Liver (tissue), 9 donors: ENCODE measurements around the gene MCEMP1. TPM values are rescaled to one million over a fixed set of nuclear protein-coding genes. Genes with fewer than 3 reads are reported as not detected.

Experiments
- DNase-seq: peaks from one replicate; pipeline ENCODE4 v3.0.0-alpha.2; 2017; ENCODE audit warnings: low spot score
- H3K27ac ChIP-seq, 2 donors: one replicate each; pipeline ENCODE4 v1.7.0; 2013; ENCODE audit warnings: inconsistent platforms in 2 of 2, low read length in 2 of 2, control low read depth in 1 of 2, low read depth in 1 of 2, mild to moderate bottlenecking in 1 of 2
- H3K27me3 ChIP-seq, 4 donors: one replicate each; pipeline versions ENCODE4 v1.6.1 to v1.7.0; 2013; ENCODE audit warnings: low read length in 3 of 4, inconsistent platforms in 1 of 4, mild to moderate bottlenecking in 1 of 4, moderate library complexity in 1 of 4; ENCODE audit not compliant: control insufficient read depth in 4 of 4, insufficient read depth in 4 of 4
- H3K36me3 ChIP-seq, 4 donors: one replicate each; pipeline versions ENCODE4 v1.6.1 to v1.7.0; 2013; ENCODE audit warnings: low read length in 3 of 4, mild to moderate bottlenecking in 3 of 4, low read depth in 1 of 4, moderate library complexity in 1 of 4; ENCODE audit not compliant: control insufficient read depth in 4 of 4, insufficient read depth in 3 of 4
- H3K4me1 ChIP-seq, 4 donors: one replicate each; pipeline versions ENCODE4 v1.6.1 to v1.7.0; 2013; ENCODE audit warnings: low read length in 3 of 4, mild to moderate bottlenecking in 3 of 4, moderate library complexity in 1 of 4; ENCODE audit not compliant: control insufficient read depth in 4 of 4, insufficient read depth in 4 of 4
- H3K4me3 ChIP-seq, 3 donors: one replicate each; pipeline versions ENCODE4 v1.6.1 to v1.7.0; 2013; ENCODE audit warnings: low read length in 3 of 3, control low read depth in 1 of 3, low read depth in 1 of 3, mild to moderate bottlenecking in 1 of 3
- H3K9ac ChIP-seq, 2 donors: one replicate each; pipeline ENCODE4 v1.7.0; 2013; ENCODE audit warnings: low read length in 2 of 2, mild to moderate bottlenecking in 2 of 2, moderate library complexity in 2 of 2, control low read depth in 1 of 2, low read depth in 1 of 2
- H3K9me3 ChIP-seq, 4 donors: one replicate each; pipeline versions ENCODE4 v1.6.1 to v1.7.0; 2013; ENCODE audit warnings: low read length in 3 of 4; ENCODE audit not compliant: control insufficient read depth in 4 of 4
- EGR1 ChIP-seq, 2 donors: IDR thresholded peaks; 2 replicates each; pipeline ENCODE4 v1.6.1; 2016 to 2018; ENCODE audit warnings: antibody characterized with exemption in 2 of 2, low read depth in 2 of 2
- FOXA1 ChIP-seq: IDR thresholded peaks from 2 replicates; pipeline ENCODE4 v1.6.1; 2016; ENCODE audit warnings: antibody characterized with exemption
- GABPA ChIP-seq, 2 donors: IDR thresholded peaks in 1 of 2; conservative IDR thresholded peaks in 1 of 2; 2 replicates each; pipeline ENCODE4 v1.6.1; 2016; ENCODE audit warnings: antibody characterized with exemption in 2 of 2, mild to moderate bottlenecking in 1 of 2, moderate library complexity in 1 of 2
- HNF4A ChIP-seq, 2 donors: conservative IDR thresholded peaks; 2 replicates each; pipeline ENCODE4 v1.6.1; 2016; ENCODE audit warnings: antibody characterized with exemption in 2 of 2, mild to moderate bottlenecking in 2 of 2
- HNF4G ChIP-seq: IDR thresholded peaks from 2 replicates; pipeline ENCODE4 v1.6.1; 2016; ENCODE audit warnings: antibody characterized with exemption
- JUND ChIP-seq, 2 donors: IDR thresholded peaks; 2 replicates each; pipeline ENCODE4 v1.6.1; 2016; ENCODE audit warnings: antibody characterized with exemption in 2 of 2
- NR2F2 ChIP-seq: IDR thresholded peaks from 2 replicates; pipeline ENCODE4 v1.6.1; 2016; ENCODE audit warnings: antibody characterized with exemption
- RAD21 ChIP-seq, 2 donors: IDR thresholded peaks; 2 replicates each; pipeline ENCODE4 v1.6.1; 2016; ENCODE audit warnings: antibody characterized with exemption in 2 of 2, mild to moderate bottlenecking in 2 of 2
- SP1 ChIP-seq: IDR thresholded peaks from 2 replicates; pipeline ENCODE4 v1.6.1; 2018; ENCODE audit warnings: antibody characterized with exemption, mild to moderate bottlenecking
- TAF1 ChIP-seq: conservative IDR thresholded peaks from 2 replicates; pipeline ENCODE4 v1.6.1; 2016; ENCODE audit warnings: antibody characterized with exemption, mild to moderate bottlenecking
- YY1 ChIP-seq: IDR thresholded peaks from 2 replicates; pipeline ENCODE4 v1.6.1; 2016; ENCODE audit warnings: antibody characterized with exemption, mild to moderate bottlenecking
- WGBS: extraction: QIAGEN DNeasy Blood & Tissue Kit; methylation state at CpG from one replicate; pipeline ENCODE4 v1.1.7; 2013; 5-methylcytosine and 5-hydroxymethylcytosine counted together
- polyA plus RNA-seq, 2 donors: library from polyadenylated mRNA; stranded (reverse) in 1 of 2; unstranded in 1 of 2; fragments of 200-250 nt in 1 of 2; fragments of >200 nt in 1 of 2; fragmentation: Nextera tagmentation in 1 of 2; extraction: Ambion mirVana in 1 of 2; gene quantifications; one replicate each; pipeline versions ENCODE4 v1.2.1 to v1.2.3, GENCODE V29; 2013 to 2015
- total RNA-seq, 2 donors: library from RNA; depleted of rRNA; stranded (reverse); fragments of >200 nt; gene quantifications; one replicate each; pipeline ENCODE4 v1.2.3, GENCODE V29; 2014
- TF ChIP-seq, protein P1 (sequence below): IDR thresholded peaks from 2 replicates; pipeline ENCODE4 v1.6.1; 2016; ENCODE audit warnings: antibody characterized with exemption
- TF ChIP-seq, protein P2 (sequence below): IDR thresholded peaks from 2 replicates; pipeline ENCODE4 v1.6.1; 2016; ENCODE audit warnings: antibody characterized with exemption
- TF ChIP-seq, protein P3 (sequence below): IDR thresholded peaks from 2 replicates; pipeline ENCODE4 v1.6.1; 2016; ENCODE audit warnings: antibody characterized with exemption, mild to moderate bottlenecking
- TF ChIP-seq, protein P4 (sequence below): IDR thresholded peaks from 2 replicates; pipeline ENCODE4 v1.6.1; 2016; ENCODE audit warnings: antibody characterized with exemption
- TF ChIP-seq, protein P5 (sequence below): fragments of 150-350 bp; IDR thresholded peaks from 2 replicates; pipeline ENCODE4 v1.5.1; 2017; ENCODE audit warnings: improper control_type of control experiment, low read depth, low read length; ENCODE audit not compliant: missing input control
- donor health status: healthy.
- donor health status: healthy.
- donor health status: healthy.
- donor health status: healthy.
- donor health status: healthy.

MCEMP1 gene
- total and polyA plus RNA-seq, 4 donors: 0.29 to 0.92 (median 0.48) TPM

DNA sequence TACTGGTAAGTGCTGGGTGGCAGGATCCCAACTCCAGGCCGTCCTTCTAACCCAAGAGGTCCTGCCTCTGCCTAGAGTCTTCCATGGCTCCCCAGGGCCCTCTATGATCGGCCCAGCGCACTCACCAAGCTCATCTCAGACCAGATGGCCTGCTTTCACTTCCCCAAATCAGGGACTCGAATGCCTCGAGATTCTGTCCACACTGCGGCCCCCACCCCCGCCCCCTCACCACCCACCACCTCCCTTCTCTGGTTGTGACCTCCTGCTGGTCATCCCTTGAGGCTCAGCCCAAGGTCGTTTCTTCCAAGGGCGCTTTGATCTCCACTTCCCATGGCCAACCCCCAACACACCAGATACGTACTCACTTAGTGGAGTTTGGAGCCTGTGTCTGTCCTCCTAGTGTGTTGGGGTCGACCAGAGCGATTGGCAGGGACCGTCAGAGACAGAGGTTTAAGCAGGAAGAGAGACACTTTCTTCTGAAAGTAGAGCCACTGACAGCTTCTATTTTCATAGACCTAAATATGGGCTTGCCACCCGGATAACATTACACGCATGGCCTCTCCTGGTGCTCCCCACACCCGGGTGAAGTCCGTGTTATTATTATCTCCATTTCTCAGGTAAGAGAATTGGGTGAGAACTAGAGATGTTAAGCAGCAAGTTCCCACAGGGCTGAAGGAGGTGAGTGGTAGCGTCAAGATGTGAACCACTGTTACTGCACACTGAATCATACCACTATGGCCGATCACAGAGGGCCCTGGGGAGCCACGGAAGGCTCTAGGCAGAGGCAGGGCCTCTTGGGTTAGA lies 25.0 kb downstream of the MCEMP1 start, which contains the start of gene FCER2:
TSS of gene FCER2 (minus strand) at position 478 of the 804 bp plus-strand sequence. CDS start 2,371 bp downstream, outside the sequence.
- 58% methylated on average over 20 of the region's 20 CpGs for WGBS

More for the DNA sequence above, 25.0 kb downstream of the MCEMP1 start, which contains the start of gene FCER2:
- Histone ChIP-seq H3K9me3 (no peaks in the 10 kb centered on the region), H3K4me1 (no peaks in the 10 kb centered on the region), H3K9ac (no peak within 1 kb of the TSS), H3K27me3 (peaks cover 0 to 4% (median 0%) of the 10 kb centered on the region in 4 donors), H3K36me3 (no peaks in the 10 kb centered on the region), H3K27ac (no peak within 1 kb of the TSS), H3K4me3 (no peak within 1 kb of the TSS)
- TF ChIP-seq JUND (IDR thresholded peaks at IDR 0.05) (no peak), RAD21 (IDR thresholded peaks at IDR 0.05) (no peak), GABPA (IDR thresholded peaks at IDR 0.05 in 1 of 2, conservative IDR thresholded peaks at IDR 0.05 in 1 of 2) (no peak), HNF4A (conservative IDR thresholded peaks at IDR 0.05) (no peak), FOXA1 (no peak), SP1 (no peak), YY1 (no peak), TAF1 (no peak), EGR1 (IDR thresholded peaks at IDR 0.05; ENCODE audit: low read depth in 2 of 2) (no peak), NR2F2 (no peak), HNF4G (no peak)
- TF ChIP-seq, protein P1, sequence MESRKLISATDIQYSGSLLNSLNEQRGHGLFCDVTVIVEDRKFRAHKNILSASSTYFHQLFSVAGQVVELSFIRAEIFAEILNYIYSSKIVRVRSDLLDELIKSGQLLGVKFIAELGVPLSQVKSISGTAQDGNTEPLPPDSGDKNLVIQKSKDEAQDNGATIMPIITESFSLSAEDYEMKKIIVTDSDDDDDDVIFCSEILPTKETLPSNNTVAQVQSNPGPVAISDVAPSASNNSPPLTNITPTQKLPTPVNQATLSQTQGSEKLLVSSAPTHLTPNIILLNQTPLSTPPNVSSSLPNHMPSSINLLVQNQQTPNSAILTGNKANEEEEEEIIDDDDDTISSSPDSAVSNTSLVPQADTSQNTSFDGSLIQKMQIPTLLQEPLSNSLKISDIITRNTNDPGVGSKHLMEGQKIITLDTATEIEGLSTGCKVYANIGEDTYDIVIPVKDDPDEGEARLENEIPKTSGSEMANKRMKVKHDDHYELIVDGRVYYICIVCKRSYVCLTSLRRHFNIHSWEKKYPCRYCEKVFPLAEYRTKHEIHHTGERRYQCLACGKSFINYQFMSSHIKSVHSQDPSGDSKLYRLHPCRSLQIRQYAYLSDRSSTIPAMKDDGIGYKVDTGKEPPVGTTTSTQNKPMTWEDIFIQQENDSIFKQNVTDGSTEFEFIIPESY: no peak
- TF ChIP-seq, protein P2, sequence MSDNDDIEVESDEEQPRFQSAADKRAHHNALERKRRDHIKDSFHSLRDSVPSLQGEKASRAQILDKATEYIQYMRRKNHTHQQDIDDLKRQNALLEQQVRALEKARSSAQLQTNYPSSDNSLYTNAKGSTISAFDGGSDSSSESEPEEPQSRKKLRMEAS: no peak
- TF ChIP-seq, protein P3, sequence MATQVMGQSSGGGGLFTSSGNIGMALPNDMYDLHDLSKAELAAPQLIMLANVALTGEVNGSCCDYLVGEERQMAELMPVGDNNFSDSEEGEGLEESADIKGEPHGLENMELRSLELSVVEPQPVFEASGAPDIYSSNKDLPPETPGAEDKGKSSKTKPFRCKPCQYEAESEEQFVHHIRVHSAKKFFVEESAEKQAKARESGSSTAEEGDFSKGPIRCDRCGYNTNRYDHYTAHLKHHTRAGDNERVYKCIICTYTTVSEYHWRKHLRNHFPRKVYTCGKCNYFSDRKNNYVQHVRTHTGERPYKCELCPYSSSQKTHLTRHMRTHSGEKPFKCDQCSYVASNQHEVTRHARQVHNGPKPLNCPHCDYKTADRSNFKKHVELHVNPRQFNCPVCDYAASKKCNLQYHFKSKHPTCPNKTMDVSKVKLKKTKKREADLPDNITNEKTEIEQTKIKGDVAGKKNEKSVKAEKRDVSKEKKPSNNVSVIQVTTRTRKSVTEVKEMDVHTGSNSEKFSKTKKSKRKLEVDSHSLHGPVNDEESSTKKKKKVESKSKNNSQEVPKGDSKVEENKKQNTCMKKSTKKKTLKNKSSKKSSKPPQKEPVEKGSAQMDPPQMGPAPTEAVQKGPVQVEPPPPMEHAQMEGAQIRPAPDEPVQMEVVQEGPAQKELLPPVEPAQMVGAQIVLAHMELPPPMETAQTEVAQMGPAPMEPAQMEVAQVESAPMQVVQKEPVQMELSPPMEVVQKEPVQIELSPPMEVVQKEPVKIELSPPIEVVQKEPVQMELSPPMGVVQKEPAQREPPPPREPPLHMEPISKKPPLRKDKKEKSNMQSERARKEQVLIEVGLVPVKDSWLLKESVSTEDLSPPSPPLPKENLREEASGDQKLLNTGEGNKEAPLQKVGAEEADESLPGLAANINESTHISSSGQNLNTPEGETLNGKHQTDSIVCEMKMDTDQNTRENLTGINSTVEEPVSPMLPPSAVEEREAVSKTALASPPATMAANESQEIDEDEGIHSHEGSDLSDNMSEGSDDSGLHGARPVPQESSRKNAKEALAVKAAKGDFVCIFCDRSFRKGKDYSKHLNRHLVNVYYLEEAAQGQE: no peak
- TF ChIP-seq, protein P4, sequence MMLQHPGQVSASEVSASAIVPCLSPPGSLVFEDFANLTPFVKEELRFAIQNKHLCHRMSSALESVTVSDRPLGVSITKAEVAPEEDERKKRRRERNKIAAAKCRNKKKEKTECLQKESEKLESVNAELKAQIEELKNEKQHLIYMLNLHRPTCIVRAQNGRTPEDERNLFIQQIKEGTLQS: no peak
- TF ChIP-seq, protein P5, sequence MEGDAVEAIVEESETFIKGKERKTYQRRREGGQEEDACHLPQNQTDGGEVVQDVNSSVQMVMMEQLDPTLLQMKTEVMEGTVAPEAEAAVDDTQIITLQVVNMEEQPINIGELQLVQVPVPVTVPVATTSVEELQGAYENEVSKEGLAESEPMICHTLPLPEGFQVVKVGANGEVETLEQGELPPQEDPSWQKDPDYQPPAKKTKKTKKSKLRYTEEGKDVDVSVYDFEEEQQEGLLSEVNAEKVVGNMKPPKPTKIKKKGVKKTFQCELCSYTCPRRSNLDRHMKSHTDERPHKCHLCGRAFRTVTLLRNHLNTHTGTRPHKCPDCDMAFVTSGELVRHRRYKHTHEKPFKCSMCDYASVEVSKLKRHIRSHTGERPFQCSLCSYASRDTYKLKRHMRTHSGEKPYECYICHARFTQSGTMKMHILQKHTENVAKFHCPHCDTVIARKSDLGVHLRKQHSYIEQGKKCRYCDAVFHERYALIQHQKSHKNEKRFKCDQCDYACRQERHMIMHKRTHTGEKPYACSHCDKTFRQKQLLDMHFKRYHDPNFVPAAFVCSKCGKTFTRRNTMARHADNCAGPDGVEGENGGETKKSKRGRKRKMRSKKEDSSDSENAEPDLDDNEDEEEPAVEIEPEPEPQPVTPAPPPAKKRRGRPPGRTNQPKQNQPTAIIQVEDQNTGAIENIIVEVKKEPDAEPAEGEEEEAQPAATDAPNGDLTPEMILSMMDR: no peak
- no peak for DNase-seq
